ENCODE results near the gene DLL1. TPM values are rescaled to one million over a fixed set of nuclear protein-coding genes. Genes with fewer than 3 reads are reported as not detected.

Gene DLL1
- total RNA-seq, 1 donor from 2014 or later, result 59.8 TPM

GRCh38 chr6:170291271-170292110, 613 bp upstream of the DLL1 start:
- Mint-ChIP-seq H3K27ac (ENCODE audit: unreplicated experiment) (peak overlapping the region; percentile 44), H3K27me3 (ENCODE audit: low read depth) (peaks cover 81% of the 10 kb centered on the region)
- DNase-seq (ENCODE audit: low read depth, low spot score), result peak; percentile 53

GRCh38 chr6:170289951-170290295, 955 bp downstream of the DLL1 start:
- no peak for DNase-seq (ENCODE audit: low read depth, low spot score)
- H3K36me3 Mint-ChIP-seq (ENCODE audit: low read depth), result peaks cover 12% of the 10 kb centered on the region
- peaks cover 73% of the 10 kb centered on the region for H3K4me1 Mint-ChIP-seq
- H3K27ac Mint-ChIP-seq (ENCODE audit: unreplicated experiment), result no peak overlapping the region
- H3K4me3 Mint-ChIP-seq, result peak overlapping the region; percentile 91
- no peak for TF ChIP-seq CTCF (conservative IDR thresholded peaks at IDR 0.05)
- H3K9me3 Mint-ChIP-seq, result no peaks in the 10 kb centered on the region
- H3K27me3 Mint-ChIP-seq (ENCODE audit: low read depth), result peaks cover 89% of the 10 kb centered on the region

More at GRCh38 chr6:170291271-170292110, 613 bp upstream of the DLL1 start:
- H3K4me3 Mint-ChIP-seq, result peak overlapping the region; percentile 91
- peaks cover 63% of the 10 kb centered on the region for H3K4me1 Mint-ChIP-seq
- peaks cover 12% of the 10 kb centered on the region for H3K36me3 Mint-ChIP-seq (ENCODE audit: low read depth)
- TF ChIP-seq CTCF (conservative IDR thresholded peaks at IDR 0.05), result no peak
- H3K9me3 Mint-ChIP-seq, result no peaks in the 10 kb centered on the region

- Mint-ChIP-seq H3K9me3 (no peaks in the 10 kb centered on the region), H3K27ac (ENCODE audit: unreplicated experiment) (no peak overlapping the region), H3K27me3 (ENCODE audit: low read depth) (peaks cover 87% of the 10 kb centered on the region), H3K4me3 (peak overlapping the region; percentile 90), H3K36me3 (ENCODE audit: low read depth) (peaks cover 12% of the 10 kb centered on the region), H3K4me1 (peaks cover 68% of the 10 kb centered on the region)
- DNase-seq (ENCODE audit: low read depth, low spot score), result no peak
- no peak for TF ChIP-seq CTCF (conservative IDR thresholded peaks at IDR 0.05)
Measured at GRCh38 chr6:170289180-170289931, 1.5 kb downstream of the DLL1 start.

GRCh38 chr6:170288852-170289179, 2.1 kb downstream of the DLL1 start:
- TF ChIP-seq CTCF (conservative IDR thresholded peaks at IDR 0.05), result no peak
- peaks cover 12% of the 10 kb centered on the region for H3K36me3 Mint-ChIP-seq (ENCODE audit: low read depth)
- H3K4me3 Mint-ChIP-seq, result peak overlapping the region; percentile 90
- H3K4me1 Mint-ChIP-seq, result peaks cover 62% of the 10 kb centered on the region
- no peak for DNase-seq (ENCODE audit: low read depth, low spot score)
- peaks cover 84% of the 10 kb centered on the region for H3K27me3 Mint-ChIP-seq (ENCODE audit: low read depth)
- H3K9me3 Mint-ChIP-seq, result no peaks in the 10 kb centered on the region
- no peak overlapping the region for H3K27ac Mint-ChIP-seq (ENCODE audit: unreplicated experiment)

- no peak overlapping the region for H3K27ac Mint-ChIP-seq (ENCODE audit: unreplicated experiment)
- no peak for DNase-seq (ENCODE audit: low read depth, low spot score)
- H3K36me3 Mint-ChIP-seq (ENCODE audit: low read depth), result peaks cover 12% of the 10 kb centered on the region
- H3K4me1 Mint-ChIP-seq, result peaks cover 56% of the 10 kb centered on the region
- no peak for TF ChIP-seq CTCF (conservative IDR thresholded peaks at IDR 0.05)
- H3K9me3 Mint-ChIP-seq, result no peaks in the 10 kb centered on the region
- H3K27me3 Mint-ChIP-seq (ENCODE audit: low read depth), result peaks cover 78% of the 10 kb centered on the region
- peak overlapping the region; percentile 90 for H3K4me3 Mint-ChIP-seq
Measured at GRCh38 chr6:170288091-170288631, 2.7 kb downstream of the DLL1 start.

Measured in neural crest cell (in vitro differentiated cells).